Stimulated activated CD4-positive, alpha-beta T cell treated with anti-CD3 and anti-CD28 coated beads, Interleukin-12 subunit alpha, Interleukin-12 subunit beta, amount 100 ng/mL, for 48 hours (primary cell): ENCODE data around the gene CYP1A2.
"Not testable (repeated sequence)": the region's sequence is repeated elsewhere in the genome, so short reads cannot be mapped to it uniquely, and the experiment has no call there.

Experiments used
- DNase-seq, 3 donors: peaks; one replicate each; pipeline ENCODE4 v3.0.0-alpha.2; 2020; ENCODE audit warnings: low read depth in 2 of 3, low spot score in 1 of 3

CYP1A2 gene

DNA sequence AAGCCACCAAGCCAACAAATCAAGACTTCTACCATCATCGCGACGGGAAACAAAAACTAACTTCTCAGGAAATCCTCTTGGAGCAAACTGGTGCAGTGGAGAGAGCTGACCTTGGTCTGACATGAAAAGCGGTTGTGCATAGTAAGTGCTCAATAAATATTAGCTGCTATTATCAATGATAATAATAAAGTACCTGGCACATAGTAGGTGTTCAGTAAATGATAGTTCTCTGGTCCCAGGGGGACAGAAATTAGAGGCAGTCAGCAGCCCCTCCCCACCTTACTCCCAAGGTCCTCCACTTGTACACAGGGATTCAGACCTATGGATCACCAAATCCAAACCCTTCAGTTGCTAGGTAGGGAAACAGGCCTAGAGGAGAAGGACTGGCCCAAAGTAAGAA lies 27.2 kb downstream of the CYP1A2 start:
- DNase-seq, result no peak

DNA sequence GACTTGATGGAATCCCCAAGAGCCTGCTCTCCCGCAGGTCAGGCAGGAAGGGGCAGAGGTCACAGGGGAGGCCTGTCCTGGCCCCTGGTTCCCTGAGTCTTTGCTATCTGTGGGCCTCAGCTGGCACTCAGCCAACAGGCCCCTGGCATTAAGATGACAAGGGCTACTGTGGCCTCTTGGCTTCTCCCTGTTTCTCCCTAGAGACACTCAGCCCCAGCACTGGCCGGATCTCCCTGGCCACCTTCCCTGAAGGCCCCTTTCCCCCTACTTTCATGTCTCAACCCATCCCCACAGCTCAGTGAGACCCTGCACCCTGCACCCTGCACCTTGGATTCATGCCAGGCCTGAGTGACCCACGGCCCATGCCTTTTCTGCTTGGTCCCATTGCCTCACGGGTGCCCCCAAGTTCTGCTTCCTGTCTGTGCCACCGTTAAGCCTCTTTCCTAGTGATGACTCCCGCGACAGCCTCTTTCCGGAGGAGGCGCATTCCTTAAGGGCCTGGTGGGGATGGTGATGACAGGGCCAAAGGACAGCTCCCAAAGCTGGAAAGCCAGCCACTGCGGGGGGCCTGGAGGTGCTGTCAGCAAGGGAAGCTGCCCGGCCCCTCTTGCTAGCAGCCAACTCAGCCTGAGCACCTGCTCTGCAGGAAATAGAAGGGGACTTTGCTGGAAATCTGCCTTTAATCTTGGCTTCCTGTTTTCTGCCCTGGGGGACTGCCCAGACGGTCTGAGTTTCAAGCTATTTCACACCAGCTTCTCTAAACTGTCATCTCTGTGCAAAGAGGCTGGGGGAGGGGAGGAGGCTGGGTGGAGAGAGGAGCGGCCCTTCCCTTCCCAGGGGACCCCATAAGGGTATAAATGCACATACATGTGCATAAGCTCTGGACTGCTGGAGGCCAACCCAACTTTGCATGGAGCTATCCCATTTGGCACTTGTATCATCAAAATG lies 28.4 kb downstream of the CYP1A2 start:
- DNase-seq, result peak in 1 of 3 donors; percentile 39

DNA sequence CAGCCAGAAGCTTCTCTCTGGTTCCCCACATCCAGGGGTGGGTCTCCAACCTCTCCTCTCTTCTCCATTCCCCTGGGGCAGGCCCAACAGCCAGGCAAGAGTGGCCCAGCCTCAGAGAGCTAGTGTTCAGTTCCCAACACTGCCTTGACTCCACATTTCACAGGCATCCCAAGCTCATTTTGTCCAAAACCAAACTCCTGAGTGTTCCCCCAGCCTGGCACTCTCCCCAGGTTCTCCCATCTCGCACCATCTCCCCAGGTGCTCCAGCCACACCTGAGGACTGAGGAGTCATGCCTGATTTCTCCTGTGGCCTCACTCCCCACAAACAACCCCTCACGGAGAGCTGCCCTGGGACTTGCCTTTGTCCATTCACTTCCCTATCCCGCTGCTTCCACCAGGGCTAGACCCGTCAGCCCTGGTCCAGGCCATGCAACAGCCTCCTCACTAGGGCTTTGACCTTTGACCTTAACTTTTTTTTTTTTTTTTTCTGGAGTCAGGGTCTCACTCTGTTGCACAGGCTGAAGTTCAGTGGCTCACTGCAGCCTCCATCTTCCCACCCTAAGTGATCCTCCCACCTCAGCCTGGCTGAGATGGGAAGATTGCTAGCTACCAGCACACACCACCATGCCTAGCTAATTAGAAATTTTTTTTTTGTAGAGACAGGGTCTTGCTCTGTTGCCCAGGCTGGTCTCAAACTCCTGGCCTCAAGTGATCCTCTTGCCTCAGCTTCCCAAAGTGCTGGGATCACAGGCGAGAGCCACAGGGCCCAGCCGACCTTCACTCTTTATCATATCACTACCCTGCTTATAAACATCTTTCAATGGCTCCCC lies 29.3 kb downstream of the CYP1A2 start:
- no peak for DNase-seq

DNA sequence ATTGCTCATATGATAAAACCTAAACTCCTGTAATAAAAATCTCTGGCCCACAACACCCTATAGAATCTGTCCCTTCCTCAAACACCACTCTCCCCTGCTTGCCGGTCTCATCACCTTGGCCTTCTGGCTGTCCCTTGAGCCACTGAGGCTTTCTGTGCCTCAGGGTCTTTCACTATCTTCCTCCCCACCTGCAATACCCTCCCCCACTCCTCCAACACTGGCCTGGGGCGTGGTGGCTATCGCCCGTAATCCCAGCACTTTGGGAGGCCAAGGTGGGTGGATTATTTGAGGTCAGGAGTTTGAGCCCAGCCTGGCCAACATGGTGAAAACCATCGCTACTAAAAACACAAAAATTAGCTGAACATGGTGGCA lies 29.9 kb downstream of the CYP1A2 start:
- DNase-seq, result no peak

DNA sequence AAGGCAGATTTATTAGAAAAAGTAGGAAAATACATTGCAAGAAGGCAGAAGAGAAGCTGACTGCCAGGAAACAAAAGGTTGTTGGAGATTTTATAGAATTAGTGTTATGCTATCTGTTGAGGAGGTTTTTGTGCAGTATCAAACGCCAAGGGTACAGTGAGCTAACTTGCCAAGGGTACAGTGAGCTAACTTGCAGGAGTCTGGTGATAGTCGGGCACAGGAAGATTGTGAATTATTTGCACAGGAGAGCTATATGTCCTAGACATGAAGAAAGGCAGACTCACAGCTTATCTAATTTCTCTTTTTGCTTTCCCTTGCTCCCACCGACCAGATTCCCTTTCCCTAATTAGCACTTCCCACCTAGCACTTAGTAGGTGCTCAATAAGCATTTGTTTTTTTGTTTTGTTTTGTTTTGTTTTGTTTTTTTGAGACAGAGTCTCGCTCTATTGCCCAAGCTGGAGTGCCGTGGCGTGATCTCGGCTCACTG lies 30.6 kb downstream of the CYP1A2 start:
- no peak for DNase-seq

DNA sequence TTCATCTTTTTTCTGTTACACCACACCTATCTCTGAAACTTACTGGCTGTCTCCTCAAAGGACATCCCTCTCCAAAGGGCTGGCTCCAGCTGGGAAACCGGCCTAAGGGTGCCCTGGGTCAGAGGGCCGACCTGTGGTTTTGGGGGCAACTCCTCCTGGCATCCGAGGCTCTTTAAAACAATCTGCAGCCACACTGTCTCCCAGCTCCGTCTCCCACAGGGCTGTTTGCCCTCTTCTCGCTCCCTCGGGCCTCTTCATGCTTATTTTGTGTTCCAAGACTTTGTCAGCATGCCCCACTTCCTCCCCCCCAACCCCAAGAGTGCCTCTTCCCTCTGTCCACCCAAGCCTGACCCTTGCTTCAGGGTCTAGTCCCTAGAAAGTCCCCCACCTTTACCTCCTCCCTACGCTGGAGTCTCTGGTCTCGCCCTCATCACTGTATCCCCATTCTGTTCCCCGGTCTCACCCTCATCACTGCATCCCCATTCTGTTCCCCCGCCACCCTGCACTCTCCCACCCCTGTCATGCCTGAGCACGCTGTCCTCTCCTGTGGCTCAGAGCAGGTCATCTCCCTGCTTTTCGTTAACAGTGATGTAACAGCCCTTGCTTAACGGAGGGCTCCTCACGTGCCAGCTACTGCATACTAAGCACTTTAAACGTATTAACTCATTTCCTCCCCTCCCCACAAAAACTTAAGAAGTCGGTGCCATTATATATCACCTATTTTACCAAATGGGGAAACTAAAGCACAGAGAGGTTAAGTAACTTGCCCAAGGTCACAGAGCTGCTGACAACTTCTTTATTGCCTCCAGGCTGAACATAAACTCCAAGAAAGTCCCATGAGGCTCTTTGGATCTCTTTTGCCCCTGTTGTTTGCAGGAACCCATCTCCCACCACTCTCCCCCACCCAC lies 32.1 kb downstream of the CYP1A2 start:
- DNase-seq, result no peak

DNA sequence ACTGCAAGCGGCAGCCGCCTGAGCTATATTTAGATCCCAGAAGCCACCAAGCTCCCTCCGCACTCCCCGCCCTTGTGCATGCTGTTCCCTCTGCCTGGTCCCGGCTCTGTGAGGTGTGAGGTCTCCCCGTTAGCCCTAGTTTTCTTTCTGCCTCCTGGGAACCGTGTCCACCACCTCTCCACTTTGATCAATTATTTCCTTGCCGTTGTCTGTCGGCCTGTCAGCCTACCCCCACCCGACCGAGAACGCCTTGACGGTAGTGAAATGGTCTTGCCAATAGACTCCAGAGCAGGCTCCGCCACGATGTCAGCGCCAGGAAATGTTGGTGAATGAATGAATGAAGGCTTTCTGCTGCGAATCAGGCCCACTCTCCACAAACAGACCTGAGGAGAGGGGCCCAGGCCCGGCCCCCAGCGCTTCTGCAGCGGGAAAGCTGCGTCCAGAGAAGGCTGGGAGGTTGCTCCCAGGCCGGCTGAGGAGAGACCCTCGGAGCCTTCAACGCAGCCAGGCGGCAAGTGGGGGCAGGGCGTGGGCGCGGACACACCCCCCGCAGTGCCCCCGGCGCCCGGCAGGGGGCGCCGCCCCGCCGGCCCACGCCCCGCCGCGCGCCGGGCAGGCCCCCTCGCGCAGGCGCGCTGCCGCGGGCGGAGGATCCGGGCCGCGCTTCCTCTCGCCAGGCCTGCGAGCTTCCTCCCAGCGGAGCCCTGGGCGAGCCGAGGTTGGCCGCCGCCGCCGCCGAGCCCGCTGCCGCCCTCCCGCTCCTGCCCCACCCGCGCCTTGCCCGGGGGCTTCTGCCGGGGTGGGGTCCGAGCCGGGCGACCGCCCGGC lies 33.0 kb downstream of the CYP1A2 start, which contains the start of gene CSK:
TSS of gene CSK (plus strand) at position 650 of the 828 bp plus-strand sequence. CDS start 16,218 bp downstream, outside the sequence.
- peak in 2 of 3 donors; percentile 49 to 67 for DNase-seq

DNA sequence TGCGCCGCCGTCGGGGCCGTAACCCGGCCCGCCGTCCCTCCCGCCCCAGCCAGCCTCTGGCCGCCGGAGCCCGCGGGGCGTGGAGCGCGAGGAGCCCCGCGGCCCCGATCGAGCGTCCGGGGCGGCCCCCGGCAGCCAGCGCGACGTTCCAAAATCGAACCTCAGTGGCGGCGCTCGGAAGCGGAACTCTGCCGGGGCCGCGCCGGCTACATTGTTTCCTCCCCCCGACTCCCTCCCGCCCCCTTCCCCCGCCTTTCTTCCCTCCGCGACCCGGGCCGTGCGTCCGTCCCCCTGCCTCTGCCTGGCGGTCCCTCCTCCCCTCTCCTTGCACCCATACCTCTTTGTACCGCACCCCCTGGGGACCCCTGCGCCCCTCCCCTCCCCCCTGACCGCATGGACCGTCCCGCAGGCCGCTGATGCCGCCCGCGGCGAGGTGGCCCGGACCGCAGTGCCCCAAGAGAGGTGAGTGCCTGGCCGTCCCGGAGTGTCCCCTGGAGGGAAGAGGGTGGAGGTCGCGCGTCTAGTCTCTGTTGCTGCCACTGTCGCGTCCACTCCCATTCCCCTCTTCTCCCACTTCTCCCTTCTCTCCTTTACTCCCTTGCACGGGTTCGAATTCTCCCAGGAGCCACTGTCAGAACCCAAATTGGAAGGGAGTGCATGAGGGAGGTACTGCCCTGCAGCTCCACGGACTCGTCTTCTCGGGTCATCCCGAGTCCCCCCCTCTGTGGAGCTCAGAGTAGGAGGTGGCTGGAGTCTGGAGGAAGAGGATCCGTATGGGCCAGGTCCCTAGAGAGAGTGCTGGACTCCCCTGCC lies 33.8 kb downstream of the CYP1A2 start:
- no peak for DNase-seq

DNA sequence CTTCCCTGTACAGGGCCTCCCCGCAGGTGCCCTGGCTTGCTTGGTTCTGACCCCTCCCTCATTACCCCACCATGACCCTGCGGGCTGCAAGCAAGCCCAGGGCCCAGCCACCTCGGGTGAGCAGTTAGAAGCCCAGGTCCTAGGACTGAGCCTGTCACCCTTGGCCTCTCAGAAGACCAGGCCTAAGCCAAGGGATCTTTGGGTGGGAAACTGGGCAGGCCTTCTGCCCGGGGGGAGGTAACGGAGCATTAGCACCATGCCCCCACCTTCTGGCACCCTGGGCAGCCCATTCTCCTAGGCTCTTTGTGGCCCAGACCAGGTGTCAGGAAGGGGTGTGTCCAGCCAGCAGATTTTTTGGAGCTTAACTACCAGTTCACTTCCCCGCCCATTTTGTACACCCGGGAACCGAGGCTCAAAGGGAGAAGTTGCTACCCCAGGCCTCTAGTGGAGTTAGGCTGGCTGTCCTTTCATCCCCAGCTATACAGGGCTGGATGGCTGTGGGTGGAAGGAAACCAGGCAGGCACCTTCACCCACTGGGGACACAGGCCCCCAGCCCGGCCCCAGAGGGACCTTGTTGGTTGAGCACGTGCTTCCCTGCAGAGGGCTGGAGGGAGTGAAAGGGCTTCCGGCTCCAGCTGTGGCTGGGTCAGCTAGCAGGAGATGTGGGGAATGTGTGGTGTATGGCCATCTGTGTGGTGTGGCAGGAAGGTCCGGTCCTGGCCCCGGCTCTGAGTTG lies 34.6 kb downstream of the CYP1A2 start:
- DNase-seq, result no peak

DNA sequence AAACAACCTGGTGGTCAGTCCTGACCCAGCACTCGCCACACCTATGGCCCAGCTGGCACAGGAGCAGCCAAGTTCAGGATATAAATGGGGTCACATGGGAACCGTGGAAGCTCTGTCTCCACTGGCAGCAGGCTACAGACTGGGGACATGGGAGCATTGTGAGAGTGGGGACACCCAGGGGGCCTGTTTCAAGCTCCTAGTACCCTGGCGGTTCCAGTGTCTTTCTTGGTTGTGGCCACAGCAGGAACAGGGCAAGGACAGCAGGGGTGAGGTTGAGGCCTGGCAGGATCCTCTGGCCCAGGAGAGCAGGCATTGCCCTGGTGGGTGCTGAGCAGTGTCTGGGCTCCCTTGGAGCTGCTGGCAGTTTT lies 35.1 kb downstream of the CYP1A2 start:
- DNase-seq, result no peak

DNA sequence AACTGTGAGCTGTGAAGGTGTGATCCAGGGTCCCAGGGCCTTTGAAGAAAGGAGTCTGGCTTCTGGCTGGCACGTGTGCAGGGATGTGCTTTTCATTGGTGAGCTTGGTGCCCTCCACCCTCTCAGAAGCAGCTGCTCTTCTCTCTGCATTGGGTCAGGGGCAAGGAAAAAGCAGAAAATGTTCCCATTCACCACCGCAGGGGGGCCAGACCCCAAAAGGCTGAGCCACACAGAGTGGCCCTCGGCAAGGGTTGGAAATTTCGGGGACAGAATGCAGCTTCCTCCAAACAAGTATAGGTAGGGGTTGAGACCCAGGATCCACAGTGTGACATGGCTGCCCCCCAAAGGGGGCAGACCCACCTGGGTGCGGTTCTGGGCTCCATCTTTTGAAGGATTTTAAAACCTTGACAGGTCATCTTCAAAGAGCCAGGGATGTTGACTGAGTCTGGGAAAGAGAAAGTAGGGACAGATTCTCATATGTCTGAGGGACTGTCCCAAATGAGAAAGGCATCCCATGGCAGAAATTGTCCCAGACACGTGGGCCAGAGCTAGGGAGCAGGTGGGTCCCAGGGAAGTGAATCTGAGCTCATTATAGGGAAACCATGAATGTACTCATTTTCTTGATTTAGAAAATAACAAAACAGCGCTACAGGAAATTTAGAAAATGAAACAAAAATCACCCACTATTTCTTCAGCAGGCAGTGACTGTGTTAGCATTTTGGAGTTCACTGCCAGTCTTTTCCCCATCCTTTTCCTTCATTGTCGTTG lies 36.0 kb downstream of the CYP1A2 start:
- no peak for DNase-seq

DNA sequence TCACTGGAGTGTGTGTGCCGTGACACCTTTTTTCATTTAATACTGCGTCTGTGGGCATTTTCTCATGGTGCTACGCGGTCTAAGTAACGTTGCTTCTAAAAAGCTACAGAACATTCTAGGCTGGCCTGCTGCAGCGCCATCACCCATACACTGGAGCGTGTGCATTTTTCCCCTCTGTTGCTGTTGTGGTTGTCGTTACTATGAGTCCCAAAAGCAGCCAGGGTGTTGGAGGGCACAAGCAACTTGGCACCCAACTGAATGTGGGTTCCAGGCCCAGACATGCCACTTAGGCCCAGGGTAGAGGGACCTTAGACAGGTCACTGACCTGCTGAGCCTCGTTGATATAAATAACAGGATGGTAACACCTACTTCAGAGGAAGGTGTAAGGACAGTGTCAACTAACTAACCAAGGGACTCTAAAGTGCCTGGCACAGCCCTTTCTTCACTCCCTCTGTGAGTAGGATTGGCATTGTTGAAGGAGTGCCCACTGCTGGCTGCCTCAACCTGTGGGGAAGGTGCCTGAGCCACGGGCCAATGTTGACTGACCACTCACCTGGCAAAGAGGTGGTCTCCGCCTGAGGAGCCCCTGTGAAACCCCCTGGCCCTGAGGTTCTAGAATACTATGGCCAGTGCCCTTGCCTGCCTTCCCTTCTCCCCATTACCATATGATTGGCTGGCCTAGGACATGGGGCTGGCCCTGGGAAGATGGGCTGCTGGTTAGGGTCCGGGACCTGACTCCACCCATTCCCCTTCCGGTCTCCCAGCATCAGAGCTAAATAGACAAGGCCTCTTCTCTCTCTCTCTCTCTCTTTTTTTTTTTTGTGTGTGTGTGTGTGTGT lies 36.8 kb downstream of the CYP1A2 start:
- DNase-seq, result peak in 1 of 3 donors; percentile 50

DNA sequence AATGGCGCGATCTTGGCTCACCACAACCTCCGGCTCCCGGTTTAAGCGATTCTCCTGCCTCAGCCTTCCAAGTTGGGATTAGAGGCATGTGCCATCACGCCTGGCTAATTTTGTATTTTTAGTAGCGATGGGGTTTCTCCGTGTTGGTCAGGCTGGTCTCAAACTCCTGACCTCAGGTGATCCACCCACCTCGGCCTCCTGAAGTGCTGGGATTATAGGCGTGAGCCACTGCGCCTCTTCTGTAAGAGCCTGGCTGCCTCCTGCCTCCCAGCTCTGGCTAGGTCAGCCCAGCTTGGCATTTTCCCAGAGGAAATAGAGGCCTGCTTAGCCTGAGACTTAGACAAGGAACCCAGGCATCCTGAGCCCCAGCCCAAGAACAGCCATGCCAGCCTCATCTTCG lies 37.4 kb downstream of the CYP1A2 start:
- not testable (repeated sequence) for DNase-seq

DNA sequence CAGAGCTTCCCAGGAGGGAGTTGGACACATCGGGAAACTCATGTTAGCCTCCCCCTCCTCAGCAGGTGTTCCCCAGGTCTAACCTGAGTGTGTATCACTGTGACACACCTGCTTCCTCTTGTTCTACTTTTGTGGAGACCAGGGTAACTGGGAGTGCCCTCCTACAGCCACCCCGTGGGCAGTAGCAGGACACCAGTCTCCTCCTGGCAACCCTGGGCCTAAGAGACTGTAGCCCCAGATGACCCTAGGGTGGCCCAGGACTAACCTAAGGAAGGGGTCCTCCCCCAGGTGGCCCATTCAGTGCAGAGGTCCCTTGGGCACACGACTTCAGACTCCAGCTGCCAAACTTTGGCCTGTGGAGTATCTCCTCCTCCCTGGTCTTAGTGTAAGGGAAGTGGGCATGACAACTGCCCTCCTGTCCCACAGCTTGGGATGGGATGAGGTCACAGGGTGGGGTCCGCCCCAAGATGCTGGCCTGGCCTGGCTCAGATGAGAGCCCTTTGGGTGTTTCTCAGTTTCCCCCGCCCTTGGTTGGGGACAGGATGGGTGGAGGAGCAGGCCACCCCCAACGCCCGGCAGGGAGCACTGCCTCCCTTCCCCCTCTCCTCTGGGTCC lies 38.0 kb downstream of the CYP1A2 start:
- DNase-seq, result no peak

DNA sequence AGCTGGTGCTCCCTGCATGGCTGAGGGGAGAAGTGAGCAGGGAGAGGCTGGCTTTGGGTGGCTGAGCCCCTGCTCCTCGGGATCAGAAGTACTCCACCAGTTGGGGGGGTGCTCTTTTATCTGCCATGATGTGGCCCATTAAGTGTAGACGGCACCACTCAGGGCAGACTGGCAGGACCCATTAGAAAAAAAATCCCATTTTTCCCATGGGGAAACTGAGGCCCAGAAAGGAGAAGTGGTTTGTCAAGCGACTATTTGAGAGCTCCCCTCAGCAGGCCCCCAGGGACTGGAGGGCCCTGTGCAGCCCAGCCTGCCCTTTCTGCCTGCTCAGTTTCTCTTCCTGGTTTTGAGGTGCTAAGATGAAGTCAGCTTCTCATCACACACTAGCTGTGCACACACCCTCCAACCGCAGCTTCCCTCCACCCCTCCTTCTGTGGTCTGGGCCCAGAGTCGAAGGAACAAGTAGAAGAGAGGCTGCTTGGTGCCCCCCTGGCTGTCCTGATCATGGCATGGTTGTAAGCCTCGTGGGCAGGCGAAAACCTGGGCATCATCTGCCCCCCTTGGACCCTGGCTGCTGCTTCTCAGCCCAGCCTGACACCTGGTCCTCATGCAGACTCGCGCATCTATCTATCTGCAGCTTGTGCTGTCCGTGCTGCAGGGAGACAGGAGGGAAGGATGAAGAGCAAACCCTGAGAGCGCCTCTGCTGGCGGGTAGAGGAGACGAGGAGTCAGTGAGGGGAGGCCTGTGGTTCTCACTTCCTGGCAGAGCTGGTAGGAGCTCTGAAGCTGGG lies 38.8 kb downstream of the CYP1A2 start:
- peak; percentile 86 to 92 (median 91) for DNase-seq
